ENCODE measurements around the gene C9orf78.

- TF ChIP-seq EZH2 (IDR thresholded peaks at IDR 0.05; ENCODE audit: insufficient read depth, poor library complexity, severe bottlenecking) (no peak), EZH2phosphoT487 (IDR thresholded peaks at IDR 0.05; ENCODE audit: insufficient read depth, low read depth) (no peak)
These were observed 467 bp downstream of the C9orf78 start for GRCh38 chr9:129834489-129835127.
